HepG2 (cell line): ENCODE measurements around the gene GDA. TPM values are rescaled to one million over a fixed set of nuclear protein-coding genes. Genes with fewer than 3 reads are reported as not detected.
A peak's percentile ranks its signal among the peaks of the same experiment; 100 is the strongest.

ENCODE experiments used
- GLI4 ChIP-seq: sonication (generic); formaldehyde crosslinking; IDR thresholded peaks from 2 replicates; pipeline ENCODE4 v1.5.1; 2020; ENCODE audit warnings: missing genetic modification reagents, mild to moderate bottlenecking, moderate library complexity, borderline replicate concordance
- GMEB1 ChIP-seq: sonication (generic); formaldehyde crosslinking; IDR thresholded peaks from 2 replicates; pipeline ENCODE4 v1.5.1; 2020; ENCODE audit warnings: missing genetic modification reagents, mild to moderate bottlenecking, borderline replicate concordance
- KLF6 ChIP-seq: IDR thresholded peaks from 2 replicates; pipeline ENCODE4 v1.8.0; 2016; ENCODE audit warnings: missing biosample characterization, missing genetic modification reagents
- MEF2D ChIP-seq: sonication (generic); formaldehyde crosslinking; IDR thresholded peaks from 2 replicates; pipeline ENCODE4 v1.5.1; 2020; ENCODE audit warnings: mild to moderate bottlenecking, missing genetic modification reagents
- NCOA2 ChIP-seq: sonication (generic); formaldehyde crosslinking; IDR thresholded peaks from 2 replicates; pipeline ENCODE4 v1.8.0; 2022; ENCODE audit warnings: inconsistent platforms
- NCOA5 ChIP-seq: sonication (generic); formaldehyde crosslinking; IDR thresholded peaks from 2 replicates; pipeline ENCODE4 v1.4.0; 2020; ENCODE audit warnings: missing genetic modification reagents
- NPAS2 ChIP-seq: sonication (generic); formaldehyde crosslinking; IDR thresholded peaks from 2 replicates; pipeline ENCODE4 v1.8.0; 2022; ENCODE audit warnings: mild to moderate bottlenecking, missing genetic modification reagents, borderline replicate concordance
- NRL ChIP-seq: sonication (generic); formaldehyde crosslinking; IDR thresholded peaks from 2 replicates; pipeline ENCODE4 v1.5.0; 2020; ENCODE audit warnings: missing genetic modification reagents, mild to moderate bottlenecking, moderate library complexity, borderline replicate concordance
- PHF5A ChIP-seq: IDR thresholded peaks from one replicate; pipeline ENCODE4 v1.6.1; 2018; ENCODE audit warnings: low read depth, missing genetic modification reagents; ENCODE audit not compliant: unreplicated experiment
- RBFOX2 ChIP-seq: fragments of 200-400 bp; formaldehyde crosslinking; IDR thresholded peaks from 2 replicates; pipeline ENCODE4 v1.6.1; 2017; ENCODE audit warnings: low read depth, mild to moderate bottlenecking, low read length
- SNAPC5 ChIP-seq: sonication (generic); formaldehyde crosslinking; IDR thresholded peaks from 2 replicates; pipeline ENCODE4 v1.8.1; 2023; ENCODE audit warnings: mild to moderate bottlenecking, missing genetic modification reagents, borderline replicate concordance
- TBX2 ChIP-seq: sonication (generic); formaldehyde crosslinking; IDR thresholded peaks from 2 replicates; pipeline ENCODE4 v1.5.0; 2020; ENCODE audit warnings: missing genetic modification reagents, mild to moderate bottlenecking, borderline replicate concordance
- U2AF2 ChIP-seq: fragments of 200-400 bp; formaldehyde crosslinking; IDR thresholded peaks from 2 replicates; pipeline ENCODE4 v1.6.1; 2017; ENCODE audit warnings: low read depth, mild to moderate bottlenecking, low read length
- ZBTB10 ChIP-seq: sonication (generic); formaldehyde crosslinking; IDR thresholded peaks from 2 replicates; pipeline ENCODE4 v1.4.0; 2020; ENCODE audit warnings: missing genetic modification reagents, borderline replicate concordance
- ZBTB14 ChIP-seq: sonication (generic); formaldehyde crosslinking; IDR thresholded peaks from 2 replicates; pipeline ENCODE4 v1.4.0; 2020; ENCODE audit warnings: missing genetic modification reagents
- ZIK1 ChIP-seq: sonication (generic); formaldehyde crosslinking; IDR thresholded peaks from 2 replicates; pipeline ENCODE4 v1.5.0; 2020; ENCODE audit warnings: mild to moderate bottlenecking, low read depth, missing genetic modification reagents, borderline replicate concordance
- ZNF121 ChIP-seq: sonication (generic); formaldehyde crosslinking; IDR thresholded peaks from 2 replicates; pipeline ENCODE4 v1.5.0; 2020; ENCODE audit warnings: mild to moderate bottlenecking, missing genetic modification reagents
- ZNF501 ChIP-seq: sonication (generic); formaldehyde crosslinking; IDR thresholded peaks from 2 replicates; pipeline ENCODE4 v1.5.1; 2020; ENCODE audit warnings: mild to moderate bottlenecking, moderate library complexity, missing genetic modification reagents
- ZNF691 ChIP-seq: sonication (generic); formaldehyde crosslinking; IDR thresholded peaks from 2 replicates; pipeline ENCODE4 v1.4.0; 2020; ENCODE audit warnings: missing genetic modification reagents, low read depth, mild to moderate bottlenecking, borderline replicate concordance
- ZNF839 ChIP-seq: sonication (generic); formaldehyde crosslinking; IDR thresholded peaks from 2 replicates; pipeline ENCODE4 v1.4.0; 2020; ENCODE audit warnings: missing genetic modification reagents, mild to moderate bottlenecking, borderline replicate concordance
- ZSCAN22 ChIP-seq: sonication (generic); formaldehyde crosslinking; IDR thresholded peaks from 2 replicates; pipeline ENCODE4 v1.4.0; 2020; ENCODE audit warnings: mild to moderate bottlenecking, missing genetic modification reagents
- polyA plus RNA-seq, 8 experiments: library from polyadenylated mRNA; depleted of rRNA in 3 of 8; stranded (reverse) in 7 of 8; unstranded in 1 of 8; fragments of >200 nt; fragmentation: Illumina TruSeq in 4 of 8; extraction: Trizol in 4 of 8; gene quantifications; 2 replicates each; pipeline versions ENCODE4 v1.2.1 to v1.2.3, GENCODE V29; 2011 to 2016; ENCODE audit warnings: low read depth in 4 of 8, missing spikeins in 1 of 8, mixed read lengths in 1 of 8; ENCODE audit not compliant: insufficient read depth in 1 of 8
- total RNA-seq, 5 experiments: library from RNA; depleted of rRNA; stranded (reverse); fragments of >200 nt; fragmentation: Illumina TruSeq; extraction: Trizol; gene quantifications; 2 replicates each; pipeline ENCODE4 v1.2.3, GENCODE V29; 2016; ENCODE audit warnings: low read depth in 1 of 5

GDA gene
- total and polyA plus RNA-seq, 2 of the 13 experiments (the other 11 are each of a cell fraction or from before 2014, with no cell fraction given), result 0.15 to 0.99 TPM

- TF ChIP-seq GMEB1 (CRISPR knock-in tag) (0 out of 2 replicates have a peak, but pooled peaks have one; percentile 26), ZNF839 (CRISPR knock-in tag) (peak; percentile 66), GLI4 (peak; percentile 66; the same call in 1 of the 2 replicates), TBX2 (CRISPR knock-in tag) (peak; percentile 71), ZSCAN22 (CRISPR knock-in tag) (no peak), KLF6 (0 out of 2 replicates have a peak, but pooled peaks have one; percentile 22), ZIK1 (peak; percentile 79; the same call in 1 of the 2 replicates), ZNF121 (CRISPR knock-in tag) (no peak), PHF5A (no peak), ZNF501 (CRISPR knock-in tag) (peak; percentile 89), RBFOX2 (peak; percentile 61), NPAS2 (CRISPR knock-in tag) (no peak), ZNF691 (CRISPR knock-in tag) (peak; percentile 66; the same call in 1 of the 2 replicates), SNAPC5 (CRISPR knock-in tag) (no peak), NCOA5 (CRISPR knock-in tag) (no peak), U2AF2 (no peak), NCOA2 (CRISPR knock-in tag) (no peak), MEF2D (CRISPR knock-in tag) (peak; percentile 42; the same call in 1 of the 2 replicates), ZBTB10 (peak; percentile 66; the same call in 1 of the 2 replicates), NRL (CRISPR knock-in tag) (peak; percentile 94), ZBTB14 (CRISPR knock-in tag) (peak; percentile 53; the same call in 1 of the 2 replicates)
These were observed at the start of gene GDA (continued) for GRCh38 chr9:72149231-72149975.
